Spleen (tissue), 7 donors: ENCODE results near the gene CSTPP1.

Source experiments
- POLR2AphosphoS5 ChIP-seq, 3 donors: sonication (generic); formaldehyde crosslinking; IDR thresholded peaks; one replicate each; pipeline ENCODE4 v1.5.1; 2017; ENCODE audit warnings: antibody characterized with exemption in 3 of 3
- TF ChIP-seq, protein P1 (sequence below), 11 experiments: fragments of 200-600 bp in 7 of 11; fragments of 450-650 bp in 4 of 11; sonication (generic) in 4 of 11; IDR thresholded peaks in 8 of 11; conservative IDR thresholded peaks in 3 of 11; 1 replicate in 7 of 11; 2 replicates in 4 of 11; pipeline versions ENCODE4 v1.4.0 to v1.8.0; 2016 to 2021; ENCODE audit warnings: antibody characterized with exemption in 11 of 11, inconsistent platforms in 4 of 11, mild to moderate bottlenecking in 1 of 11
- donor health status: DM: no; HTN: no; CAD: no; lungs with moderate emphysema.
- donor health status: DM: no; HTN: no; CAD: no.
- donor health status: DM: no; HTN: no; CAD: no.

DNA sequence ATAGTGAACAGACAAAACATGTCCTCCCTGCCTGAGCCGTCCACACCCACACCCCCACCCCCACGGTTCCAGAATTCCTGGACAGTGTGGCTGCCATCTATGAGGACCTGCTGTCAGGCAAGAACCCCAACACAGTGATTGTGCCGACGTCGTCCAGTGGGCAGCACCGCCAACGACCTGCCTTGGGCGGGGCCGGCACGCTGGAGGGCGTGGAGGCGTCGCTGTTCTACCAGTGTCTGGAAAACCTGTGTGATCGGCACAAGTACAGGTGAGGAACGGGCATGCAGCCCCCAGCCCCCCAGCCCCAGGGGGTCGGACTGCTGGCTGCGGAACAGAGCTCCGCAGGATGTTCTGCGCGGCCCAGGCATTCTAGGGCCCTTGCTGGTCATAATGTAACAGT, 220.4 kb downstream of the CSTPP1 start:
- TF ChIP-seq, protein P1, sequence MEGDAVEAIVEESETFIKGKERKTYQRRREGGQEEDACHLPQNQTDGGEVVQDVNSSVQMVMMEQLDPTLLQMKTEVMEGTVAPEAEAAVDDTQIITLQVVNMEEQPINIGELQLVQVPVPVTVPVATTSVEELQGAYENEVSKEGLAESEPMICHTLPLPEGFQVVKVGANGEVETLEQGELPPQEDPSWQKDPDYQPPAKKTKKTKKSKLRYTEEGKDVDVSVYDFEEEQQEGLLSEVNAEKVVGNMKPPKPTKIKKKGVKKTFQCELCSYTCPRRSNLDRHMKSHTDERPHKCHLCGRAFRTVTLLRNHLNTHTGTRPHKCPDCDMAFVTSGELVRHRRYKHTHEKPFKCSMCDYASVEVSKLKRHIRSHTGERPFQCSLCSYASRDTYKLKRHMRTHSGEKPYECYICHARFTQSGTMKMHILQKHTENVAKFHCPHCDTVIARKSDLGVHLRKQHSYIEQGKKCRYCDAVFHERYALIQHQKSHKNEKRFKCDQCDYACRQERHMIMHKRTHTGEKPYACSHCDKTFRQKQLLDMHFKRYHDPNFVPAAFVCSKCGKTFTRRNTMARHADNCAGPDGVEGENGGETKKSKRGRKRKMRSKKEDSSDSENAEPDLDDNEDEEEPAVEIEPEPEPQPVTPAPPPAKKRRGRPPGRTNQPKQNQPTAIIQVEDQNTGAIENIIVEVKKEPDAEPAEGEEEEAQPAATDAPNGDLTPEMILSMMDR (IDR thresholded peaks at IDR 0.05 in 8 of 11, conservative IDR thresholded peaks at IDR 0.05 in 3 of 11): no peak
- TF ChIP-seq POLR2AphosphoS5 (IDR thresholded peaks at IDR 0.05): peak in 2 of 3 donors; percentile 31 to 64
